ENCODE results near the gene MYRIP.

GRCh38 chr3:40079847-40080240 lies 270.4 kb downstream of the MYRIP start:
- TF ChIP-seq CTCF (IDR thresholded peaks at IDR 0.05), result no peak
- no peak for TF ChIP-seq POLR2A (IDR thresholded peaks at IDR 0.05)
